ENCODE data around the gene NCLN.
"Not testable (repeated sequence)": the region's sequence is repeated elsewhere in the genome, so short reads cannot be mapped to it uniquely, and the experiment has no call there.

The NCLN gene

DNA sequence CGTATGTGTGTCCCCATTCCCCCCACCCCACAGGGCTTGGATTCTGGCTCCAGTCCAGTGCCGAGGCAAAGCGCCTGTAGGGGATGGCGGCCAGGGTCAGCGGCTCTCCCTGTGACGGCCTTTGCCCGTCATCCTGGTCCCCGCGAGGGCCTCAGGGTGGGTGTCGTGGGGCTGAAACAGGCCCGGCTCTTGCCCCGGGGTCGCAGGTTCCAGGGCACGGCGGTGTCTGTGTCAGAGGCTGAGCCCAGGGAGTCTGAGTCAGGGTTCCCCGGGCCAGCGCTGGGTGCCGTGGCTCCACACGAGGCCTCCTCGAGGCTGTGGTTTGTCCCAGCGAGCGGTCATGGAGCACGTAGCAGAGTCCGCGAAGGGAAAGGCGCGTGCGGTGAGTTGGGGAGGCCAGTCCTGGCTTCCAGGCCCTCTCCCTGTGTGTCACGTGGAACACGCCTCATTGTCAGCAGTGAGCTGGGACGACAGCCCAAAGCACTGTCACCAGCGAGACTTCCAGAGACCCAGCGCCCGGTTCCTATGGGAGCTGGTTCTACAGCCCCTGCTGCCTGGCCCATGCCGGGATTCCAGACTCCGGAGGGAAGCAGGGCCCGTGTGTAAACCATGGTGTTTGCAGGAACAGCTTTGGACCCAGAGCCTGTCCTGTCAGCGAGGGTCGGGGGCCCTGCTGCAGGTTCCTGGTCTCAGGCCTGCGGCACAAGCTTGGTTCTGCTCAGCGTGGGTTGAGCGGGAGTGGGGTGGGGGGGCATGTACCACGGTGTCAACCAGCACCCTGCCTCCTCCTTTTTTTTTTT, 13.4 kb downstream of the NCLN start:
- DNase-seq (ENCODE audit: low read depth), result no peak

GRCh38 chr19:3201072-3201700, 15.5 kb downstream of the NCLN start:
- no peak for DNase-seq (ENCODE audit: low read depth)

- no peak for DNase-seq (ENCODE audit: low read depth)
Observed at GRCh38 chr19:3201911-3202310, 16.2 kb downstream of the NCLN start.

- DNase-seq (ENCODE audit: low read depth), result no peak
Observed at GRCh38 chr19:3202346-3202745, 16.6 kb downstream of the NCLN start.

- DNase-seq (ENCODE audit: low read depth), result not testable (repeated sequence)
Observed at GRCh38 chr19:3202895-3203294, 17.2 kb downstream of the NCLN start.

DNA sequence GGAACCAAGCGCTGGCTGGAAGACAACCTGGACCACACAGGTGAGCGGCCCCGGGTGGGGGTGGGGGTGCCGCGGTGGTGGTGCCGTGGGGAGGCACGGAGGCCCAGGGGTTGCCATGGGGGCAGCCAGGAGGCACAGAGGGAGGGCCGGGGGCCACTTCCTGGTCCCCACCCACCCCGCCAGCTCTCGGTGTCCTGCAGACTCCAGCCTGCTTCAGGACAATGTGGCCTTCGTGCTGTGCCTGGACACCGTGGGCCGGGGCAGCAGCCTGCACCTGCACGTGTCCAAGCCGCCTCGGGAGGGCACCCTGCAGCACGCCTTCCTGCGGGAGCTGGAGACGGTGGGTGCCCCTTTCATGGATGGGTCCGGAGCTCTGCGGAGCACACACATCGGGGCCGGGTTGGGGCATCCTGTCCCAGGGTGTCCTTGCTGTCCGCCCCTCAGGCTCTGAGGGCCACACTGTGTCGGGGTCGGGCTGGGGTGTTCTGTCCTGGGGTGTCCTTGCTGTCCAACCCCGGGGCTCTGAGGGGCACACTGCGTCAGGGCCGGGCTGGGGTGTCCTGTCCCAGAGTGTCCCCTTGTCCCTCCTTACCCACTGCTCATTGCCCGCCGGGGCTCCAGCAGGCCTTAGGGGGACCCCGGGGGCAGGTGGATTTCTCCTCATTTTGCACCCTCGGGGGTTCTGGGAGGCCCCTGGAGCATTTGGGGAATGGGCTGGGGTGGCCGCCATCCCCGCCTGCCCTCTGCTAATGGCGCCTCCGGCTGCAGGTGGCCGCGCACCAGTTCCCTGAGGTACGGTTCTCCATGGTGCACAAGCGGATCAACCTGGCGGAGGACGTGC, 18.3 kb downstream of the NCLN start:
- DNase-seq (ENCODE audit: low read depth), result no peak

DNA sequence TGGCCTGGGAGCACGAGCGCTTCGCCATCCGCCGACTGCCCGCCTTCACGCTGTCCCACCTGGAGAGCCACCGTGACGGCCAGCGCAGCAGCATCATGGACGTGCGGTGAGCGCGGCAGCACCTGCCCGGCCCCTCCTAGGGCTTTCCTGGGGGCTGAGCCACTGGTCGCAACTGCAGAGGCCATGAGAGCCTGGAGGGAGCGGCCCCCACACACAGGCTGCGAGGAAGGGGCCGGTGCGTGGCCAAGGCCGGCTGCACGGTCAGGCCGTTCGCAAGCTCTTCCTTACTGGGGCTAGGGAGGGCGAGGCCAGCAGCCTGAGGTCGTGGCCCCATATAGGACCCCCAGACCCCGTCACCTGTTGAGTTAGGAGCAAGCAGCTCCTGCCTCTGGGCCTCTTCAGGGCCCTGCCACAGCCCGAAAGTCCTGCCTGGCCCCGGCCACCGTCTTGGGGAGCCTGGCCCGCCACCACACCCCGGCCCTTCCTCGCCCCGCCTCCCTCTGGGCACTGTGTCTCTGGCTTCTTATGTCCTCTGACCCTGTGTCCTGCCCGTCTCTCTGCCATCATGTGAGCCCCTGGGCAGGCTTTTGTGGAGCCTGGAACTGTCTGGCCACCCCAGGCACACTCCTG, 19.0 kb downstream of the NCLN start:
- DNase-seq (ENCODE audit: low read depth), result no peak

GRCh38 chr19:3206216-3206953, 20.7 kb downstream of the NCLN start:
- no peak for DNase-seq (ENCODE audit: low read depth)

- DNase-seq (ENCODE audit: low read depth), result no peak
Observed at GRCh38 chr19:3207461-3208242, 21.9 kb downstream of the NCLN start.

GRCh38 chr19:3208317-3209207, 22.8 kb downstream of the NCLN start:
- DNase-seq (ENCODE audit: low read depth), result no peak

DNA sequence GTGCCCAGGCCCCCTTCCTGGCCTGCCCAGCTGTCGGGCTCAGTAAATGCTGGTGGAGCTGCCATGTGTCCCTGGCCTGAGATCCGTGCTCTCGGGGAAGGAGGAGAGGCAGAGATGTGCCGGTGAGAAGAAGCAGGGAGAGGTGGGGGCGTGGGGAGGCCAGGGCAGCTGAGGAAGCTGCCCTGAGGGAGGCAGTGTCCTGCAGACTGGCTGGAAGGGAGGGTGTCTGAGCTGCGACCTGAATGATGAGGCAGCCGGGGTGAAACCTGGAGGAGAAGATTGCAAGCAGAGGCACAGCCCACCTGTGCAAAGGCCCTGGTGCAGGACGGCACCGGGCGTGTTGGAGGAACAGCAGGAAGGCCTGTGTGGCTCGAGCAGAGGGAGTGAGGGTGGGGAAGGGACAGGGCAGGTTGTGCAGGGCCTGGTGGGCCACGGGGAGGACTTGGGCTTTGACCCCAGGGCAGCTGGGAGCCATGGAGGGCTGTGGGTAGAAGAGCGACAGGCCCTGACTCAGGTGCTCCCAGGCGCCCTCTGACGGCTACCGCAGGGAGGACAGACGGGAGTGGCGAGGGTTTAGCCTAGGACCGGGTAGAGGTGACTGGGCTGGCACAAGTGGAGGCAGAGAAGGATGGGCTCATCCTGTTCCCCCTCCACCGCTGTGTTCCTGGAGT, 24.8 kb downstream of the NCLN start:
- DNase-seq (ENCODE audit: low read depth), result no peak

DNA sequence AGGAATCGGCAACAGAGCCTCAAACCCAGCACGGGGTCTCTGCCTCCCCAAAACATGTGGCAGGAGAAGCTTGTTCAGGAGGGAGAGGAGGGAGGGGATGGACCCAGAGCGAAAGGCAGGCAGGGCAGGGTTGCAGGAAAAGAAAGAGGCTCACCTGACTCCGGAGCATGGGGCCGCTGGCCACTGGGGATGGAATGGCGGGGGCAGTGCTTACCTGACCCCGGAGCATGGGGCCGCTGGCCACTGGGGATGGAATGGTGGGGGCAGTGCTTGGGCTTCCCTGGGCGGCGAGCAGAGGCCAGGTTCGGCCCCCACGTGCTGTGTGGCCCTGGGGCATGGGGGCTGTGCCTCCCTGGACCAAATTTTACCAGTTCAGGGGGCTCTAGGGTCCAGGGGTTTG, 25.5 kb downstream of the NCLN start:
- DNase-seq (ENCODE audit: low read depth), result no peak

GRCh38 chr19:3213159-3213558, 27.4 kb downstream of the NCLN start:
- DNase-seq (ENCODE audit: low read depth), result no peak

GRCh38 chr19:3216874-3217273, 31.1 kb downstream of the NCLN start:
- DNase-seq (ENCODE audit: low read depth), result no peak

GRCh38 chr19:3220576-3220975, 34.8 kb downstream of the NCLN start:
- DNase-seq (ENCODE audit: low read depth), result no peak

DNA sequence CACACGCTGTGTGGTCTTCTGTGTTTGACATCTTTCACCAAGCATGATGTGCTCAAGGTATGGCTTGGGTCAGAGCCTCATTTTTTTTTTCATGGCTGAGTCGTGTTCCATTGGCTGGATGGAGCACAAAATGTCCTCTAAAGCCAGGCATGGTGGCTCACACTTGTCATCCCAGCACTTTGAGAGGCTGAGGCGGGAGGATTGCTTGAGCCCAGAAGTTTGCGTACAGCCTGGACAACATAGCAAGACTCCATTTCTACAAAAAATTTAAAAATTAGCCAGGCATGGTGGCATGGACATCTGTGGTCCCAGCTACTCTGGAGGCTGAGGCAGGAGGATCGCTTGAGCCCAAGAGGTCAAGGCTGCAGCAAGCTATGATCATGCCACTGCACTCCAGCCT, 35.8 kb downstream of the NCLN start:
- not testable (repeated sequence) for DNase-seq (ENCODE audit: low read depth)

DNA sequence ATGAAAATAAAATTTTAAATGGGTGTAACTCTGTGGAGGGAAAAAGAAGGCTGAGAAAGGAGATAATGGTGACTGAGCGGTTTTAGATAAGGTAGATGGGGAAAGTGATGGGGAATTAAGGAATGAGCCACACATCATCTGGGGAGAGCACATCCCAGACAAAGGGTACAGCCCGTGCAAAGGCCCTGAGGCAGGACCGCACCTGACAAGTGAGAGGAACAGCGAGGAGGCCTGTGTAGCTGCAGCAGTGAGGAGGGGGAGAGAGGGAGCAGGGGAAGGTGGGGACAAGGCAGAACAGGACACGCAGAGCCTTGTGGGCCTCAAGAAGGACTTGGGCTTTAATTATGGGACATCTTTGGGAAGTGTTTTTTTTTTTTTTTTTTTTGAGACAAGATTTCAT, 37.0 kb downstream of the NCLN start:
- no peak for DNase-seq (ENCODE audit: low read depth)

- no peak for DNase-seq (ENCODE audit: low read depth)
Observed at GRCh38 chr19:3224346-3225168, 38.8 kb downstream of the NCLN start, which contains the start of gene CELF5. TSS of gene CELF5 (plus strand) at chr19:3224661. CDS start at chr19:3224740, 79 bp downstream.

Measured in GM04504 (cell line).